Caco-2 (cell line): ENCODE data around the gene ZNF154. TPM values are rescaled to one million over a fixed set of nuclear protein-coding genes. Genes with fewer than 3 reads are reported as not detected.

Source experiments
- BruUV-seq: library from RNA; stranded (reverse); fragments of 400-500 nt; replicated peaks from 2 replicates; lab custom pipeline; 2021; lab: Mats Ljungman, UMichigan
- CTCF ChIA-PET: fragments of 300-600 bp; sonication (Branson Sonifier 250); formaldehyde crosslinking; loops from one replicate; lab custom pipeline; 2022; ENCODE audit warnings: antibody characterized with exemption; lab: Charles Lee
- POLR2A ChIA-PET: fragments of 300-600 bp; sonication (Branson Sonifier 250); formaldehyde crosslinking; loops from one replicate; lab custom pipeline; 2022; ENCODE audit warnings: antibody characterized with exemption; lab: Charles Lee
- DNase-seq, 2 experiments: peaks; one replicate each; pipeline versions ENCODE4 v3.0.0 to v3.0.0-alpha.2; 2020 to 2022
- H3K27me3 ChIP-seq: replicated peaks from 2 replicates; pipeline ENCODE4 v1.6.0; 2011; ENCODE audit warnings: low read length; ENCODE audit not compliant: control insufficient read depth, insufficient read depth
- H3K36me3 ChIP-seq: 2 replicates; pipeline ENCODE4 v1.5.1; 2011; ENCODE audit warnings: low read length; ENCODE audit not compliant: control insufficient read depth, insufficient read depth
- H3K4me1 ChIP-seq: fragments of 250-450 bp; sonication (Bioruptor Pico); 2 replicates; pipeline ENCODE4 v1.5.1; 2020; ENCODE audit warnings: mild to moderate bottlenecking
- H3K4me3 ChIP-seq: 2 replicates; pipeline ENCODE4 v1.5.1; 2011; ENCODE audit warnings: low read depth, mild to moderate bottlenecking, control low read depth, low read length
- H3K9me3 ChIP-seq: fragments of 250-450 bp; sonication (Bioruptor Pico); 2 replicates; pipeline ENCODE4 v1.5.1; 2020; ENCODE audit warnings: mild to moderate bottlenecking, moderate library complexity
- H3K27ac Mint-ChIP-seq: one replicate; pipeline ENCODE4 v1.8.0; 2022; ENCODE audit warnings: mixed read lengths; ENCODE audit not compliant: unreplicated experiment
- H3K27me3 Mint-ChIP-seq: one replicate; pipeline ENCODE4 v1.8.0; 2022; ENCODE audit warnings: mixed read lengths; ENCODE audit not compliant: insufficient read depth, unreplicated experiment
- H3K36me3 Mint-ChIP-seq: one replicate; pipeline ENCODE4 v1.8.0; 2022; ENCODE audit warnings: mild to moderate bottlenecking, mixed read lengths; ENCODE audit not compliant: insufficient read depth, unreplicated experiment
- H3K4me1 Mint-ChIP-seq: one replicate; pipeline ENCODE4 v1.8.0; 2022; ENCODE audit warnings: low read depth, mixed read lengths; ENCODE audit not compliant: unreplicated experiment
- H3K4me3 Mint-ChIP-seq: one replicate; pipeline ENCODE4 v1.8.0; 2022; ENCODE audit warnings: mild to moderate bottlenecking, moderate library complexity, mixed read lengths; ENCODE audit not compliant: unreplicated experiment
- H3K9me3 Mint-ChIP-seq: one replicate; pipeline ENCODE4 v1.8.0; 2022; ENCODE audit warnings: mixed read lengths; ENCODE audit not compliant: unreplicated experiment
- intact Hi-C: fragments of 100-400 bp; cut with micrococcal nuclease; formaldehyde crosslinking; loops from one replicate; pipeline ENCODE4 v1.10.0; 2022; ENCODE audit not compliant: unreplicated experiment
- total RNA-seq: library from RNA; stranded (reverse); gene quantifications from 2 replicates; pipeline ENCODE4 v1.2.3, GENCODE V29; 2022
- TF ChIP-seq, protein P1 (sequence below), 2 experiments: fragments of 200-600 bp in 1 of 2; IDR thresholded peaks; 1 replicate in 1 of 2; 2 replicates in 1 of 2; pipeline versions ENCODE4 v1.5.1 to v1.8.0; 2011 to 2022; ENCODE audit warnings: antibody characterized with exemption in 1 of 2, control low read depth in 1 of 2, inconsistent platforms in 1 of 2, low read depth in 1 of 2, low read length in 1 of 2, mild to moderate bottlenecking in 1 of 2, moderate library complexity in 1 of 2; ENCODE audit not compliant: insufficient read depth in 1 of 2, severe bottlenecking in 1 of 2, unreplicated experiment in 1 of 2

Gene ZNF154
- total RNA-seq, 1 experiment from 2014 or later: not detected

DNA sequence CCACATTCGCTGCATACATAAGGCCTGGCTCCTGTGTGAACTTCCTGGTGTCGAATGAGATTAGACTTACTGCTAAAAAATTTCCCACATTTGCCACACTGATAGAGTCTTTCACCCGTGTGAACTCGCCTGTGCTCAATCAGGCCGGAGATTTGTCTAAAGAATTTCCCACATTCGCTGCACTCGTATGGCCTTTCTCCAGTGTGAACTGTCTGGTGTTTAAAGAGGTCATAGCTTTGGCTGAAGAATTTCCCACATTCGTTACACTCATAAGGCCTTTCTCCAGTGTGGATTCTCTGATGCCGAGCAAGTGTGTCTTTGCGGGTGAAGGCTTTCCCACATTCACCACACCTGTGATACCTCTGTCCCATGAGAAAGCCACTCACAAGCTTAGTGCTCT, 11.9 kb upstream of the ZNF154 start:
- no TSS peak for BruUV-seq
- Mint-ChIP-seq H3K4me3 (no peak overlapping the region), H3K4me1 (no peaks in the 10 kb centered on the region), H3K9me3 (peaks cover 72% of the 10 kb centered on the region), H3K27me3 (no peaks in the 10 kb centered on the region), H3K27ac (no peak overlapping the region), H3K36me3 (peaks cover 23% of the 10 kb centered on the region)
- H3K27me3 ChIP-seq: no peaks in the 10 kb centered on the region
- TF ChIP-seq, protein P1, sequence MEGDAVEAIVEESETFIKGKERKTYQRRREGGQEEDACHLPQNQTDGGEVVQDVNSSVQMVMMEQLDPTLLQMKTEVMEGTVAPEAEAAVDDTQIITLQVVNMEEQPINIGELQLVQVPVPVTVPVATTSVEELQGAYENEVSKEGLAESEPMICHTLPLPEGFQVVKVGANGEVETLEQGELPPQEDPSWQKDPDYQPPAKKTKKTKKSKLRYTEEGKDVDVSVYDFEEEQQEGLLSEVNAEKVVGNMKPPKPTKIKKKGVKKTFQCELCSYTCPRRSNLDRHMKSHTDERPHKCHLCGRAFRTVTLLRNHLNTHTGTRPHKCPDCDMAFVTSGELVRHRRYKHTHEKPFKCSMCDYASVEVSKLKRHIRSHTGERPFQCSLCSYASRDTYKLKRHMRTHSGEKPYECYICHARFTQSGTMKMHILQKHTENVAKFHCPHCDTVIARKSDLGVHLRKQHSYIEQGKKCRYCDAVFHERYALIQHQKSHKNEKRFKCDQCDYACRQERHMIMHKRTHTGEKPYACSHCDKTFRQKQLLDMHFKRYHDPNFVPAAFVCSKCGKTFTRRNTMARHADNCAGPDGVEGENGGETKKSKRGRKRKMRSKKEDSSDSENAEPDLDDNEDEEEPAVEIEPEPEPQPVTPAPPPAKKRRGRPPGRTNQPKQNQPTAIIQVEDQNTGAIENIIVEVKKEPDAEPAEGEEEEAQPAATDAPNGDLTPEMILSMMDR (IDR thresholded peaks at IDR 0.05; ENCODE audit: insufficient read depth in 1 of 2, low read depth in 1 of 2, low read length in 1 of 2, severe bottlenecking in 1 of 2, unreplicated experiment in 1 of 2): no peak
- no peaks in the 10 kb centered on the region for H3K4me1 ChIP-seq
- POLR2A ChIA-PET: no interaction called here
- CTCF ChIA-PET: no interaction called here
- DNase-seq: no peak
- intact Hi-C loops: no loop called here
- H3K36me3 ChIP-seq: peaks cover 2% of the 10 kb centered on the region; the same call in 1 of the 2 replicates
- H3K4me3 ChIP-seq: no peak overlapping the region
- H3K9me3 ChIP-seq: peaks cover 28% of the 10 kb centered on the region

DNA sequence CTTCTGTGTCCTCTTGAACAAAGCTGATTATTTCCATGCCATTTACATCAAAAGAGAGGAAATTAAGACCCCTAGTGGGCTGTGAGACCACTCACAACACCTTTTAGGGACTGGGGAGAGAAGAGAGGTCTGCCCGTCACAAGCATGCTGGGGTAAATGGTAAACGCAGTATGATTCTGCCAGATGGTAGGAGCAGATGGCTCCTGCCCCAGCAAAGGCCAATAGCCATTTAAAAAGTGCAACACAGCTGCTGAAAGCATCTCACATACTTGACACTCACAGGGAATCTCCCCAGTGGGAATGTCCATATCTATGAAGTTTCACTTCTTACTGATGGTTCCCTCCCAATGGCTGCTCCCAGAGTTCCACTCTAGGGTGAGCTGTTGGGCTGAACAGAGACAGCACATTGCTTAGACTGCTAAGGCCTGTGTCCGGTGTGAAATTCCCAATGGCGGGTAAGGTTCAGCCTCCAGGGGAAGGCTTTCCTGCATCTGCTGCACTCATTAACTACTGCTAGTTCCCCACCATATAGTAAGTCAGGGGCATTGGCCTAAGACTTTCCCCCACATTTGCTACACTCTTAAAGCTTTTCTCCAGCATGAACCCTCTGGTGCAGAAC, 11.0 kb upstream of the ZNF154 start:
- Mint-ChIP-seq H3K36me3 (peaks cover 17% of the 10 kb centered on the region), H3K4me3 (no peak overlapping the region), H3K9me3 (peaks cover 70% of the 10 kb centered on the region), H3K27ac (no peak overlapping the region), H3K4me1 (no peaks in the 10 kb centered on the region), H3K27me3 (no peaks in the 10 kb centered on the region)
- POLR2A ChIA-PET: no interaction called here
- DNase-seq: no peak
- BruUV-seq: no TSS peak
- TF ChIP-seq, protein P1 (IDR thresholded peaks at IDR 0.05; ENCODE audit: insufficient read depth in 1 of 2, low read depth in 1 of 2, low read length in 1 of 2, severe bottlenecking in 1 of 2, unreplicated experiment in 1 of 2): no peak
- Histone ChIP-seq H3K4me3 (no peak overlapping the region), H3K4me1 (no peaks in the 10 kb centered on the region), H3K27me3 (no peaks in the 10 kb centered on the region), H3K36me3 (peaks cover 2% of the 10 kb centered on the region; the same call in 1 of the 2 replicates), H3K9me3 (peaks cover 25% of the 10 kb centered on the region)
- CTCF ChIA-PET: no interaction called here
- intact Hi-C loops: no loop called here

DNA sequence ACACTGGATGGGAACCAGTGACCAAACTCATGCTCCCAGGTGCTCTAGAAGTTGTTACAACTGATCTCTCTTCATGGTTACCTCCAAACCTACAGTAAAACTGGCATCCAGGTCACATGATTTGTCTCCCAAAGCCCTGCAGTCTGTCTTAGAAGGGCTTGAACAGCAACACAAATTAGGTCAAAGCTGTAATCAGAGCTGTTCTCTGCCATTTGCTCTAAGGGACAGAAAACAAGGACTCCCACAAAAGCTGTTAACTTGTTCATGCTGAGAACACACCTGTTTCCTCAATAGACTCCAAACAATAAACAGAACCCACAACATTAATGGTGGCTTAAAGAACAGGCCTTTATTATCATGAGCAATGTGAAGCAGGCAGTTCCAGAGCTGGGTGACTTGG, 10.4 kb upstream of the ZNF154 start:
- POLR2A ChIA-PET: no interaction called here
- no peaks in the 10 kb centered on the region for H3K4me1 ChIP-seq
- H3K27me3 Mint-ChIP-seq: no peaks in the 10 kb centered on the region
- H3K27ac Mint-ChIP-seq: no peak overlapping the region
- peaks cover 2% of the 10 kb centered on the region; the same call in 1 of the 2 replicates for H3K36me3 ChIP-seq
- H3K9me3 Mint-ChIP-seq: peaks cover 64% of the 10 kb centered on the region
- intact Hi-C loops: no loop called here
- H3K4me3 ChIP-seq: no peak overlapping the region
- DNase-seq: no peak
- H3K27me3 ChIP-seq: no peaks in the 10 kb centered on the region
- no peak overlapping the region for H3K4me3 Mint-ChIP-seq
- no TSS peak for BruUV-seq
- H3K36me3 Mint-ChIP-seq: peaks cover 13% of the 10 kb centered on the region
- CTCF ChIA-PET: no interaction called here
- no peaks in the 10 kb centered on the region for H3K4me1 Mint-ChIP-seq
- H3K9me3 ChIP-seq: peaks cover 25% of the 10 kb centered on the region
- TF ChIP-seq, protein P1 (IDR thresholded peaks at IDR 0.05; ENCODE audit: insufficient read depth in 1 of 2, low read depth in 1 of 2, low read length in 1 of 2, severe bottlenecking in 1 of 2, unreplicated experiment in 1 of 2): no peak
